HG03135 (cell line): Measurements from ENCODE around the gene FSTL4.

Source experiments
- ATAC-seq: cut with Tn5 transposase; IDR thresholded peaks from one replicate; pipeline ENCODE4 v1.9.1; 2021; ENCODE audit warnings: mild to moderate bottlenecking, moderate library complexity; ENCODE audit not compliant: unreplicated experiment

FSTL4 gene

GRCh38 chr5:133612249-133612860, at the start of gene FSTL4:
Gene FSTL4 (minus strand): TSS chr5:133612541.
- ATAC-seq = no peak

GRCh38 chr5:133661389-133661788, 49.0 kb upstream of the FSTL4 start:
- no peak for ATAC-seq

- ATAC-seq = no peak
Observed at GRCh38 chr5:133658327-133658726, 46.0 kb upstream of the FSTL4 start.

GRCh38 chr5:133657036-133657435, 44.7 kb upstream of the FSTL4 start:
- ATAC-seq = no peak

GRCh38 chr5:133655966-133656365, 43.6 kb upstream of the FSTL4 start:
- no peak for ATAC-seq

- no peak for ATAC-seq
Observed at GRCh38 chr5:133653760-133654049, 41.4 kb upstream of the FSTL4 start.

- ATAC-seq = no peak
Observed at GRCh38 chr5:133652951-133653759, 40.8 kb upstream of the FSTL4 start.

GRCh38 chr5:133644000-133644865, 31.9 kb upstream of the FSTL4 start:
- no peak for ATAC-seq

- no peak for ATAC-seq
Observed at GRCh38 chr5:133643365-133643764, 31.0 kb upstream of the FSTL4 start.

- no peak for ATAC-seq
Observed at GRCh38 chr5:133642153-133642722, 29.9 kb upstream of the FSTL4 start.

GRCh38 chr5:133641683-133642082, 29.3 kb upstream of the FSTL4 start:
- ATAC-seq = no peak

GRCh38 chr5:133639850-133640528, 27.6 kb upstream of the FSTL4 start:
- no peak for ATAC-seq

- no peak for ATAC-seq
Observed at GRCh38 chr5:133638436-133638835, 26.1 kb upstream of the FSTL4 start.

- no peak for ATAC-seq
Observed at GRCh38 chr5:133637206-133637605, 24.9 kb upstream of the FSTL4 start.

- no peak for ATAC-seq
Observed at GRCh38 chr5:133635051-133635450, 22.7 kb upstream of the FSTL4 start.

- ATAC-seq = no peak
Observed at GRCh38 chr5:133627180-133627579, 14.8 kb upstream of the FSTL4 start.

GRCh38 chr5:133624316-133624715, 12.0 kb upstream of the FSTL4 start:
- no peak for ATAC-seq

- ATAC-seq = no peak
Observed at GRCh38 chr5:133618141-133618540, 5.8 kb upstream of the FSTL4 start.

- no peak for ATAC-seq
Observed at GRCh38 chr5:133613743-133614142, 1.4 kb upstream of the FSTL4 start.

GRCh38 chr5:133613184-133613583, 843 bp upstream of the FSTL4 start:
- ATAC-seq = no peak
